ENCODE data around the gene RNF31.
A peak's percentile ranks its signal among the peaks of the same experiment; 100 is the strongest.
"Not testable (repeated sequence)": the region's sequence is repeated elsewhere in the genome, so short reads cannot be mapped to it uniquely, and the experiment has no call there.

Gene RNF31

GRCh38 chr14:24146978-24147760 is at the start of gene RNF31:
TSS of gene RNF31 (plus strand) at chr14:24147498. CDS start at chr14:24147699, 201 bp downstream.
- peak; percentile 97 for DNase-seq (ENCODE audit: low spot score)

GRCh38 chr14:24098229-24098926 is 48.9 kb upstream of the RNF31 start:
- DNase-seq (ENCODE audit: low spot score) = no peak

GRCh38 chr14:24098927-24099813 is 48.1 kb upstream of the RNF31 start:
- DNase-seq (ENCODE audit: low spot score) = no peak

GRCh38 chr14:24100197-24100981 is 46.9 kb upstream of the RNF31 start:
- DNase-seq (ENCODE audit: low spot score) = no peak

- DNase-seq (ENCODE audit: low spot score) = no peak
Measured at GRCh38 chr14:24100982-24101494, 46.3 kb upstream of the RNF31 start.

GRCh38 chr14:24102357-24103048 is 44.8 kb upstream of the RNF31 start:
- DNase-seq (ENCODE audit: low spot score) = no peak

GRCh38 chr14:24103451-24103850 is 43.8 kb upstream of the RNF31 start:
- no peak for DNase-seq (ENCODE audit: low spot score)

- DNase-seq (ENCODE audit: low spot score) = not testable (repeated sequence)
Measured at GRCh38 chr14:24105609-24106239, 41.6 kb upstream of the RNF31 start.

- no peak for DNase-seq (ENCODE audit: low spot score)
Measured at GRCh38 chr14:24106672-24107271, 40.5 kb upstream of the RNF31 start.

- DNase-seq (ENCODE audit: low spot score) = no peak
Measured at GRCh38 chr14:24108336-24108874, 38.9 kb upstream of the RNF31 start.

- DNase-seq (ENCODE audit: low spot score) = peak; percentile 60
Measured at GRCh38 chr14:24110060-24110459, 37.2 kb upstream of the RNF31 start.

GRCh38 chr14:24110523-24110922 is 36.8 kb upstream of the RNF31 start:
- DNase-seq (ENCODE audit: low spot score) = no peak

GRCh38 chr14:24113379-24113800 is 33.9 kb upstream of the RNF31 start:
- no peak for DNase-seq (ENCODE audit: low spot score)

- peak; percentile 97 for DNase-seq (ENCODE audit: low spot score)
Measured at GRCh38 chr14:24113801-24114531, 33.3 kb upstream of the RNF31 start.

- peak; percentile 99 for DNase-seq (ENCODE audit: low spot score)
Measured at GRCh38 chr14:24114532-24115421, 32.5 kb upstream of the RNF31 start, which contains the start of the genes DCAF11 and NRL. TSS of gene DCAF11 (plus strand) at chr14:24114777. CDS start at chr14:24115595, 818 bp downstream. TSS of gene NRL (minus strand) at chr14:24114949. CDS start at chr14:24082848, 32,101 bp downstream.

GRCh38 chr14:24115422-24116127 is 31.7 kb upstream of the RNF31 start:
- DNase-seq (ENCODE audit: low spot score) = no peak
